Measurements from ENCODE around the gene GAS2L1.

Gene GAS2L1

GRCh38 chr22:29309332-29310064 lies 3.0 kb downstream of the GAS2L1 start:
- no peak for DNase-seq (ENCODE audit: low read depth in 2 of 2)

DNA sequence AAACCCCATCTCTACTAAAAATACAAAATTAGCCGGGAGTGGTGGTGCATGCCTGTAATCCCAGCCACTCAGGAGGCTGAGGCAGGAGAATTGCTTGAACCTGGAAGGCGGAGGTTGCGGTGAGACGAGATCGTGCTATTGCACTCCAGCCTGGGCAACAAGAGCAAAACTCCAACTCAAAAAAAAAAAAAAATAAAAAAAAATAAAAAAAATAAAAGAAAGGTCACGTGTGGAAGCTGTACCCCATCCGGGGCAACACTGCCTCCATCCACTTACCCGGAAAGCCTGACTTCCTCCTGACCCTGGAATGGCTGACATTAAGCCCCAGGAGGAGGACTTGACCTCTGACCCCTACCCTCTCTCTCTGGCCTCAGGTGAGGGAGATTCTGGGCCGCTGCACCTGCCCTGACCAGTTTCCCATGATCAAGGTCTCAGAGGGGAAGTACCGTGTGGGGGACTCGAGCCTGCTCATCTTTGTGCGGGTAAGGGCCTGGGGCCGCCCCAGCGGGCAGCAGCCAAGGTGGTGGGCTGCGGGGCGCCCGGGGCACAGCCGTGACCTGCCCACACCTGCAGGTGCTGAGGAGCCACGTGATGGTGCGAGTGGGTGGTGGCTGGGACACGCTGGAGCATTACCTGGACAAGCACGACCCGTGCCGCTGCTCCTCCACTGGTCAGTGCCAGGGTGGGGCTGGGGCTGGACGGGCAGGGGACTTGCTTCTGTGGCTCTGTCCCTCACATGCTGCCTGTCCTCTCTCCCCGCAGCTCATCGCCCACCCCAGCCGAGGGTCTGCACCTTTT lies 3.8 kb downstream of the GAS2L1 start:
- no peak for DNase-seq (ENCODE audit: low read depth in 2 of 2)

- peak in 1 of 2 donors; percentile 30 for DNase-seq (ENCODE audit: low read depth in 2 of 2)
Observed at GRCh38 chr22:29310863-29311339, 4.5 kb downstream of the GAS2L1 start.

- no peak for DNase-seq (ENCODE audit: low read depth in 2 of 2)
Observed at GRCh38 chr22:29311464-29312217, 5.2 kb downstream of the GAS2L1 start.

- no peak for DNase-seq (ENCODE audit: low read depth in 2 of 2)
Observed at GRCh38 chr22:29312218-29313125, 6.0 kb downstream of the GAS2L1 start.

- DNase-seq (ENCODE audit: low read depth in 2 of 2): no peak
Observed at GRCh38 chr22:29313126-29313575, 6.7 kb downstream of the GAS2L1 start.

- no peak for DNase-seq (ENCODE audit: low read depth in 2 of 2)
Observed at GRCh38 chr22:29313576-29314466, 7.4 kb downstream of the GAS2L1 start.

- no peak for DNase-seq (ENCODE audit: low read depth in 2 of 2)
Observed at GRCh38 chr22:29314537-29315285, 8.3 kb downstream of the GAS2L1 start.

GRCh38 chr22:29315286-29316140 lies 9.1 kb downstream of the GAS2L1 start, which contains the start of gene RASL10A:
TSS of gene RASL10A (minus strand) at chr22:29315697. CDS start at chr22:29315246, 451 bp downstream.
- DNase-seq (ENCODE audit: low read depth in 2 of 2): no peak

DNA sequence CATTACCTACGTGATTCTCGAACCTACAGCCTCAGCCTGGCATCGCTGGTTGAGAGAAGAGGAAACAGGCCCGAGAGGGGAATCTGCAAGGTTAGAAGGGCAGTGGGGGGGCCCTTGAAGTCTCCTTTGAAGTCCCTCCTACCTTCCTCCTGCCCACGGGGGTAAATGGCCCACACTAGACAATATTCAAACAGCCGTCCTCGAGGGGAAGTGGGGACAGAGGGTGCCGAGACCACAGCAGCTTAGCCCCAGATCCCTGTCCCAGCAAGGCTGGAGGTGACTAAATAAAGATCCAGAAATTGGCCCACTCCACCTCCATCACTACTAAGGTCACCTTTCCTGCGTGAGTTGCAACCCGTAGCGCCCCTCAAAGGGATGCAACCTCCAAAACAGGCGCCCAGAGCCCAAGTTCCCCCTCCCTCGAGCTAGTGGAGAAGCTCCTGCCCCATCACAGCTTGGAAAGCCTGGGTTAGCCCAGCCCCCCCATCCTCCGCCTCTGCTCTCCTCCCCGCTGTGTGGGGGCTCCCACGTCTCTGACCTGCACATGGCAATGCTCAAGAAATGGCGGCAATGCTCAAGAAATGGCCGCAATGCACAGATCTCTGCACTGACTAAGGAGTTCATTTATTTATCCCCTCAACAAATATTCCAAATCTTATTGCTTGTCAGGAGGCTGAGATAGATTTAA lies 9.8 kb downstream of the GAS2L1 start:
- no peak for DNase-seq (ENCODE audit: low read depth in 2 of 2)

DNA sequence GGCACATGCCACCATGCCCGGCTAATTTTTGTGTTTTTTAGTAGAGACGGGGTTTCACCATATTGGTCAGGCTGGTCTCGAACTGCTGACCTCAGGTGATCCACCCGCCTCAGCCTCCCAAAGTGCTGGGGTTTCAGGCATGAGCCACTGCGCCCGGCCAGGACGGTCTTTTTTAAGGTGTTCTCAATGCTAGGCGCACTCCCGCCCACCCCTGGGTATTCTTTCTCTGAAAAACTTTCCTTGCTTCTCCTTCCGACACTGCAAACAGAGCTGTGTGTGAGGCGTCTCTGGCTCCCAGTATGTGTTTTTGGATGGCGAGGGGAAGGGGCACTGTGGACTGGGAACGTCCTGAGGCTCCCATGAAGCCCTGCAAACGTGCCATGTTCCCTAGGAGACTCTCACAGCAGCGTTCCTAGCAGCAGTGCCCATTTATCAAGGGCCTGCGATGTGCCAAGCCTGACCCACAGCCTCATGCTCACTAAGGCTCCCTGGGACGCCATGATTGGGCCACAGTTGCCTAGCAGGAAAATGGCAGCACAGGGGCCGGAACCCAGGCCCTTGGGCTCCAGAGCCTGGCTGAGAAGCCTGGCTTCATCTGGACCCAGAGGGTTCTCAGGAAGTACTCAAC lies 11.5 kb downstream of the GAS2L1 start:
- DNase-seq (ENCODE audit: low read depth in 2 of 2): no peak

GRCh38 chr22:29319072-29319471 lies 12.6 kb downstream of the GAS2L1 start:
- no peak for DNase-seq (ENCODE audit: low read depth in 2 of 2)

- DNase-seq (ENCODE audit: low read depth in 2 of 2): no peak
Observed at GRCh38 chr22:29320546-29320945, 14.1 kb downstream of the GAS2L1 start.

GRCh38 chr22:29323641-29324040 lies 17.2 kb downstream of the GAS2L1 start:
- DNase-seq (ENCODE audit: low read depth in 2 of 2): no peak

DNA sequence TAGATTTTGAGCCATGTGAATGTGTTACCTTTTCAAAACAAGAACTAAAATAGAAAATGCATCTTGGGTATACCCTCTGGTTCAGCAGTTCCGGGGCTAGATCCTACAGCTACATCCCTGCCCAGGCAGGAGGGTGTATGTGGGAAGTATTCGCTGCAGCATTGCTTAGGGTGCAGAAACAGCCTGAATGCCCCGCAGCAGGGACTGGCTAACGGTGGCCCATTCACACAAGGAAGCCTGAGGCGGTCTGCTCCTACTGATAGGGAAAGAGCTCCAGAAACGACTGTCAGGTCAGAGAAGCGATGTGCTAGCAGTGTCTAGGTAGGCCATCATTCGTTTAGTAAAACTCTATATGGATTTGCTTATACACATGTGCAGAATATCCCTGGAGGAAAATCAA lies 18.9 kb downstream of the GAS2L1 start:
- no peak for DNase-seq (ENCODE audit: low read depth in 2 of 2)

DNA sequence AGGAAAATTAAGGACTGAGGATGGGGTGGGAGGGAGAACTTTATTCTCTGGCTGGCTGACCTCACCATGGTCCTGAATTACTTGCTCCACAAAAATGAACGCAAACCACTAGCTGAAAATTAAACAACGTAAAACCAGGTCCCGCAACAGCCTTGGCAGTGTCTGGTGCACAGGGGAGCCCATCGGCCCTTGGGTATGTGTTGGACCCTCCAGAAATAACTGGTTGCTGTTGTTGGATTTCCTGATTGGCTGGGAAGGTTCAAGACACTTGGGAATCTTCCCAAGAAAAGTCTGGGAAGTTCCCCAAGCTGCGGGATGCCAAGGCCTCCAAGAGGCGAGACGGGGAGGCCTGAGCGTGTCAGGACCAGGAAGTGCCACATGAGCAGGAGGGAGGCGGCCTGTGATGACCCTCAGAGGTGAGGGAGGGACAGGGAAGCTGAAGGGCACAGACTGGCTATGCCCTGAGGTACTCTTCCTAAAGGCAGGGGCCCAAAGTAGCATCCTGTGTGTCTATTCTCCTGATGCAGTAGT lies 19.4 kb downstream of the GAS2L1 start:
- no peak for DNase-seq (ENCODE audit: low read depth in 2 of 2)

GRCh38 chr22:29326481-29326880 lies 20.0 kb downstream of the GAS2L1 start:
- no peak for DNase-seq (ENCODE audit: low read depth in 2 of 2)
